Dermis microvascular lymphatic vessel endothelial cell (primary cell): ENCODE measurements around the gene SMYD4. TPM values are rescaled to one million over a fixed set of nuclear protein-coding genes. Genes with fewer than 3 reads are reported as not detected.
"Not testable (repeated sequence)": the region's sequence is repeated elsewhere in the genome, so short reads cannot be mapped to it uniquely, and the experiment has no call there.

Experiments used
- DNase-seq, 2 donors: peaks; one replicate each; pipeline versions ENCODE4 v3.0.0 to v3.0.0-alpha.2; 2010; ENCODE audit warnings: low read depth in 2 of 2
- total RNA-seq: library from RNA; depleted of rRNA; stranded (reverse); fragments of >200 nt; gene quantifications from 2 replicates; pipeline ENCODE4 v1.2.1, GENCODE V29; 2014

Gene SMYD4
- total RNA-seq, 1 donor from 2014 or later, result 6.8 TPM

GRCh38 chr17:1755252-1755826, 74.4 kb downstream of the SMYD4 start:
- no peak for DNase-seq

- no peak for DNase-seq
Measured at GRCh38 chr17:1754430-1755112, 75.1 kb downstream of the SMYD4 start.

GRCh38 chr17:1753767-1754429, 75.8 kb downstream of the SMYD4 start:
- no peak for DNase-seq

GRCh38 chr17:1752425-1753262, 77.1 kb downstream of the SMYD4 start:
- DNase-seq, result peak in 1 of 2 donors; percentile 34

- DNase-seq, result no peak
Measured at GRCh38 chr17:1750628-1751027, 79.1 kb downstream of the SMYD4 start.

- DNase-seq, result peak in 1 of 2 donors; percentile 54
Measured at GRCh38 chr17:1746975-1747543, 82.6 kb downstream of the SMYD4 start.

DNA sequence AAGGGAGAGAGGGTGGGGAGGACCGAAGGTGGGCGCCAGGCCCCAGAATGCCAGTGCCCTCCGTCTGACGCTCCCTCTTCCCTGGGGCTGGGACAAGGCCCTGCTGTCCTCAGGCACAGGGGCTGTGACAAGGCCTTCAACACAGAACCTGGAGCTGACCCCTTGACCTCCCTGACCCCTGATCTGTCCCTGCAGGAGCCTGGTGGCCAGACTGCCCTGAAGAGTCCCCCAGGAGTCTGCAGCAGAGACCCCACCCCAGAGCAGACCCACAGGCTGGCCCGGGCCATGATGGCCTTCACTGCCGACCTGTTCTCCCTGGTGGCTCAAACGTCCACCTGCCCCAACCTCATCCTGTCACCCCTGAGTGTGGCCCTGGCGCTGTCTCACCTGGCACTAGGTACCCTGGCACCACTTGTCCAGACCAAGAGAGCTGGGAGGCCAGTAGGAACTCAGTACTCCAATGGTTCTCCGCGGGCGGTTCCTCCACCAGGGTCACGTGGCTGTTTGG, 84.1 kb downstream of the SMYD4 start:
- no peak for DNase-seq

DNA sequence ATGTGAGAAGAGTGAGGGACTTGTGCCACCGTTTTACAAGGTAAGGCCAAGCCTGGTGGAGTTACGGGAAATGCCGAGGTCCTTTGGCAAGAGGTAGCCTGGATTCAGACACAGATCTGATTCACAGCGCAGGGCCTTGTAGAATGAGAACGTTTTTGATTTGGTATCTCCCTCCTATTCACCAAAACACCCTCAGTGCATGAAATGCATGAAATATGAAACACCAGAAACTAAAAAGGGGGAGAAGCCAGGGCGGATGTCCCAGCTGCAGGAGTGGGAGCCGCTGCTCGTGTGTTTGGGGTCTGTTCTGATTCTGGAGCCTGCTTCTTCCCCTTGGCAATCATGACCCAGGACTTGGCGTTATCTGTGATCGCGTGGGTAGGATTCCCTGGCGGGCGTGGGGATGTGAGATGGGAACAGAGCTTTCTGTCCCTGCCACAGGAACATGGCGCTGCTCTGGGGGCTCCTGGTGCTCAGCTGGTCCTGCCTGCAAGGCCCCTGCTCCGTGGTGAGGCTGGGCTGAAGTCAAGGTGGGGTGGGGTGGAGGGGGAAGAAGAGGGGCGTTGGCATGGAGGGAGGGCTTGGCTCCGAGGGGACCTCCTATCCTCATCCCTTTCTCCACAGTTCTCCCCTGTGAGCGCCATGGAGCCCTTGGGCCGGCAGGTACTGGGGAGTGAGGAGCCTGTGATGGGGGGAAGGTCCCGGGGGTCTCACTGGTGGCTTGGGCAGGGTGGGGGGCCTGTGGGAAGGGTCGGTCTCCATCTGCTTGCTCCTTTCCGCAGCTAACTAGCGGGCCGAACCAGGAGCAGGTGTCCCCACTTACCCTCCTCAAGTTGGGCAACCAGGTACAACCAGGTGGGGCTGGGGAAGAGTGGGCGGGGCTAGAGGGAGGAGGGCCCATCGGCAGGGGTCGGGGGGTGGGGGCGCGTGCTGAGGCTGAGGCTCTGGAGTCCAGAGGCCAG, 84.9 kb downstream of the SMYD4 start:
- no peak for DNase-seq

DNA sequence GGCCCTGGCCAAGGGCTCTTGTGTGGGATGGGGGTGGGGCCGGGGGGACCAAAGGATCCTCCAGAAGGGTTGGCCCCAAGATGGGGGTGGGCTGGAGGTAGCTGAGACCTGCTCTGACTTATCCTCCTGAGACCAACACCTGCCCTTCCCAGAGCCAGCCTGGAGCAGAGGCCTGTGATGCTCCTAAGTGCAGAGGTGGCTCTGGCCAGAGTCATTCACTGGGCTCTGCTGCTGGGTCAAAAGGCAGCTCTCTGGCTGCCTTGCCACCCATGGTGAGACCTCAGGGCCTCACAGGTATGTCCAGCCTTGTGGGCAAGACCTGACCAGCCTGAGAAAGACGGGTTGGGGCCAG, 86.6 kb downstream of the SMYD4 start:
- no peak for DNase-seq

GRCh38 chr17:1742371-1743087, 87.2 kb downstream of the SMYD4 start, which contains the start of gene SERPINF2:
Gene SERPINF2, plus strand, starts transcription at chr17:1742871. Its CDS starts 2,125 bp downstream, at chr17:1744996.
- DNase-seq, result no peak

DNA sequence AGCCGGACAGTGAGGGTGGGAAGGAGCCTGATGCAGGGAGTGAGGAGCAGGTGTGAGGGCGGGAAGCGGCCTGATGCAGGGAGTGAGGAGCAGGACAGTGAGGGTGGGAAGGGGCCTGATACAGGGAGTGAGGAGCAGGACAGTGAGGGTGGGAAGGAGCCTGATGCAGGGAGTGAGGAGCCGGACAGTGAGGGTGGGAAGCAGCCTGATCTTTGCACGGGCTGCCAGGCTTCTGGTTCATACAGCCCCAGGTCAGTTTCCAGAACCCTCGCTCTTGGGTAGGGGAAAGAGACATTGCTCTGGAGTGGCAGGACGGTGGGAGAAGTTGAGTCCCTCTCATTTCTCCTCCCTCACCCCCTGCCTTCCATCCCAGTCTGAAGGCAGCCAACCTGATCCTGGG, 87.8 kb downstream of the SMYD4 start:
- not testable (repeated sequence) for DNase-seq

GRCh38 chr17:1737531-1738291, 92.0 kb downstream of the SMYD4 start:
- DNase-seq, result no peak

DNA sequence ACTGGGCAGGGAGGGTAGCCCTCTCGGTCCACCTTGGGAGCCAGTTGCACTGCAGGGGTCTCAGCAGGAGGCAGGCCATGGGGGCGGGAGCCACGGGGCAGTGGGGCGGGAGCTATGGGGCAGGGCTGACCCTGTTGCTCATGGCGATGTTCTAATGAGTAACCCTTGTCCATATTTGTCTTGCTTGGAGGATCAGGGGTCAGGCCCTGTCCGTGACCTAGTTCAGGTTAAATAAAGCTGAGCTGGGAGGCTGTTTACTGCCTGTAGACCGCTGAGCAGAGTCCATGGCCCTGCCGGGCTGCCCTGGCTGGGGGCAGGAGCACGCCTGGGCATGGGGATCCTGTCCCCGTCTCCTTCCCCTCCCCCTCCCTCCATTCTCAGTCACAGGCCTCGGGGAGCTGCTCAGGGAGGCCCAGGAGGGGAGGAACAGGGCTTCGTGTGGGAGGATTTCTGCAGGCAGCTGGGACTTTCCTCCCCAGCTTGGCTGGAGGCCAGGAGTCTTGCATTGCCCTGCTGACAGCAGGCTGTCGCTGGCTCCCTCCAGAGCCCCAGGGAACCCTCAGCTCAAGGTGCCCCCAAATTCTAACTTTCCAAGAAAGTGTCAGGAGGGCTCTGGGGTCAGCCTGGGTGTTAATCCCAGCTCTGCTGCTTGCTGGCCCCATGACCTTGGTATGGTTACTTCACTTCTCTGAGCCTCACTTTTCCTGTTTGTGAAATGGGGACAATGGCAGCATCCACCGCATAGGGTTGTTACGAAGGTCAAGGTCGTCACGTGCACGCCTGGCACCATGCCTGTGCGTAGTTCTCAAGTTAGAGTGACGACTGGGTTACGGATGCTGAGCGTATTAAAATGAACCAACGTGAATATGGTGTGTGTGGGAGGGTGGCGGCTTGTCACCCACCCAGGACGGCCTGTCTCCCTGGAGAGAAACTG, 93.1 kb downstream of the SMYD4 start:
- peak in 1 of 2 donors; percentile 52 for DNase-seq

GRCh38 chr17:1735834-1736347, 93.8 kb downstream of the SMYD4 start:
- DNase-seq, result no peak

GRCh38 chr17:1735418-1735817, 94.3 kb downstream of the SMYD4 start:
- DNase-seq, result no peak

DNA sequence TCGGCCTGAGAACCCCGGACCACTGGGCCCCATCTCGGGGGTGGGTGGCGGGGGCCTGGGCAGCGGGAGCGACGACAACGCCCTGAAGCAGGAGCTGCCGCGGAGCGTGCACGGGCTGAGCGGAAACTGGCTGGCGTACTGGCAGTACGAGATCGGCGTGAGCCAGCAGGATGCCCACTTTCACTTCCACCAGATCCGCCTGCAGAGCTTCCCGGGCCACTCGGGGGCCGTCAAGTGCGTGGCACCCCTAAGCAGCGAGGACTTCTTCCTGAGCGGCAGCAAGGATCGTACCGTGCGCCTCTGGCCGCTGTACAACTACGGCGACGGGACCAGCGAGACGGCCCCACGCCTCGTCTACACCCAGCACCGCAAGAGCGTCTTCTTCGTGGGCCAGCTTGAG, 95.9 kb downstream of the SMYD4 start:
- DNase-seq, result no peak

- DNase-seq, result no peak
Measured at GRCh38 chr17:1732833-1733321, 96.8 kb downstream of the SMYD4 start.
